Activated CD8-positive, alpha-beta T cell treated with anti-CD3 and anti-CD28 coated beads for 36 hours (primary cell): Measurements from ENCODE around the gene CES5A. TPM values are rescaled to one million over a fixed set of nuclear protein-coding genes. Genes with fewer than 3 reads are reported as not detected.

ENCODE experiments used
- ATAC-seq: fragments of 200-7000 bp; cut with Tn5 transposase; one replicate; pipeline ENCODE4 v1.10.0; 2021; ENCODE audit warnings: mild to moderate bottlenecking, moderate library complexity
- CTCF ChIA-PET: fragments of 350-600 bp; sonication (Branson Sonifier 250); formaldehyde crosslinking; loops from one replicate; lab custom pipeline; 2021; ENCODE audit warnings: antibody characterized with exemption; lab: Charles Lee
- POLR2A ChIA-PET: fragments of 350-600 bp; sonication (Branson Sonifier 250); formaldehyde crosslinking; loops from one replicate; lab custom pipeline; 2021; ENCODE audit warnings: antibody characterized with exemption; lab: Charles Lee
- DNase-seq: peaks from one replicate; pipeline ENCODE4 v3.0.0-alpha.2; 2020
- H3K27ac Mint-ChIP-seq: one replicate; pipeline ENCODE4 v1.8.0; 2021; ENCODE audit warnings: mild to moderate bottlenecking, mixed read lengths
- H3K27me3 Mint-ChIP-seq: one replicate; pipeline ENCODE4 v1.8.0; 2021; ENCODE audit warnings: mixed read lengths
- H3K36me3 Mint-ChIP-seq: one replicate; pipeline ENCODE4 v1.8.0; 2021; ENCODE audit warnings: low read depth, mixed read lengths
- H3K4me1 Mint-ChIP-seq: one replicate; pipeline ENCODE4 v1.8.0; 2021; ENCODE audit warnings: low read depth, mixed read lengths
- H3K4me3 Mint-ChIP-seq: one replicate; pipeline ENCODE4 v1.8.0; 2021; ENCODE audit warnings: mild to moderate bottlenecking, moderate library complexity, mixed read lengths
- H3K9me3 Mint-ChIP-seq: one replicate; pipeline ENCODE4 v1.8.0; 2021; ENCODE audit warnings: mixed read lengths
- CTCF ChIP-seq: fragments of 200-600 bp; IDR thresholded peaks from one replicate; pipeline ENCODE4 v1.8.0; 2022; ENCODE audit warnings: antibody characterized with exemption, mild to moderate bottlenecking
- intact Hi-C: fragments of 100-400 bp; cut with micrococcal nuclease; formaldehyde crosslinking; loops from one replicate; pipeline ENCODE4 v1.10.0; 2022
- total RNA-seq, 2 experiments: library from RNA; stranded (reverse); gene quantifications; one replicate each; pipeline ENCODE4 v1.2.3, GENCODE V29; 2021

CES5A gene
- total RNA-seq, 2 experiments from 2014 or later = not detected

GRCh38 chr16:55825115-55825728 lies 50.0 kb downstream of the CES5A start:
- H3K27ac Mint-ChIP-seq = no peak overlapping the region
- H3K36me3 Mint-ChIP-seq = no peaks in the 10 kb centered on the region
- ATAC-seq = no peak

GRCh38 chr16:55824473-55825000 lies 50.6 kb downstream of the CES5A start:
- Mint-ChIP-seq H3K36me3 (no peaks in the 10 kb centered on the region), H3K4me3 (no peak overlapping the region), H3K27me3 (peaks cover 3% of the 10 kb centered on the region), H3K9me3 (no peaks in the 10 kb centered on the region), H3K27ac (no peak overlapping the region), H3K4me1 (no peaks in the 10 kb centered on the region)
- ChIA-PET POLR2A (no interaction called here), CTCF (no interaction called here)
- intact Hi-C loops = no loop called here
- DNase-seq = no peak
- no peak for TF ChIP-seq CTCF
- no peak for ATAC-seq

More at GRCh38 chr16:55825115-55825728, 50.0 kb downstream of the CES5A start:
- no peak for TF ChIP-seq CTCF
- ChIA-PET POLR2A (no interaction called here), CTCF (no interaction called here)
- intact Hi-C loops = no loop called here
- no peak for DNase-seq
- H3K27me3 Mint-ChIP-seq = peaks cover 3% of the 10 kb centered on the region
- no peaks in the 10 kb centered on the region for H3K9me3 Mint-ChIP-seq
- H3K4me3 Mint-ChIP-seq = no peak overlapping the region
- H3K4me1 Mint-ChIP-seq = no peaks in the 10 kb centered on the region

- Mint-ChIP-seq H3K4me3 (no peak overlapping the region), H3K4me1 (no peaks in the 10 kb centered on the region), H3K27ac (no peak overlapping the region), H3K27me3 (peaks cover 6% of the 10 kb centered on the region), H3K36me3 (no peaks in the 10 kb centered on the region), H3K9me3 (no peaks in the 10 kb centered on the region)
- ChIA-PET POLR2A (no interaction called here), CTCF (no interaction called here)
- no peak for TF ChIP-seq CTCF
- intact Hi-C loops = no loop called here
- DNase-seq (no peak), ATAC-seq (no peak)
Measured at GRCh38 chr16:55822280-55822810, 52.8 kb downstream of the CES5A start.

GRCh38 chr16:55821210-55821609 lies 54.0 kb downstream of the CES5A start:
- no peak overlapping the region for H3K27ac Mint-ChIP-seq
- no peaks in the 10 kb centered on the region for H3K4me1 Mint-ChIP-seq
- no peaks in the 10 kb centered on the region for H3K9me3 Mint-ChIP-seq
- no peak overlapping the region for H3K4me3 Mint-ChIP-seq
- H3K36me3 Mint-ChIP-seq = no peaks in the 10 kb centered on the region
- H3K27me3 Mint-ChIP-seq = peaks cover 9% of the 10 kb centered on the region
- intact Hi-C loops = no loop called here
- ChIA-PET CTCF (no interaction called here), POLR2A (no interaction called here)
- TF ChIP-seq CTCF = no peak
- ATAC-seq (no peak), DNase-seq (no peak)

GRCh38 chr16:55820615-55821014 lies 54.6 kb downstream of the CES5A start:
- Mint-ChIP-seq H3K36me3 (no peaks in the 10 kb centered on the region), H3K27ac (no peak overlapping the region), H3K27me3 (peaks cover 12% of the 10 kb centered on the region), H3K4me3 (no peak overlapping the region), H3K9me3 (no peaks in the 10 kb centered on the region), H3K4me1 (no peaks in the 10 kb centered on the region)
- intact Hi-C loops = no loop called here
- TF ChIP-seq CTCF = no peak
- POLR2A ChIA-PET = no interaction called here
- no peak for DNase-seq
- no peak for ATAC-seq
- CTCF ChIA-PET = no interaction called here
